ENCODE data around the gene BMAL2.

DNA sequence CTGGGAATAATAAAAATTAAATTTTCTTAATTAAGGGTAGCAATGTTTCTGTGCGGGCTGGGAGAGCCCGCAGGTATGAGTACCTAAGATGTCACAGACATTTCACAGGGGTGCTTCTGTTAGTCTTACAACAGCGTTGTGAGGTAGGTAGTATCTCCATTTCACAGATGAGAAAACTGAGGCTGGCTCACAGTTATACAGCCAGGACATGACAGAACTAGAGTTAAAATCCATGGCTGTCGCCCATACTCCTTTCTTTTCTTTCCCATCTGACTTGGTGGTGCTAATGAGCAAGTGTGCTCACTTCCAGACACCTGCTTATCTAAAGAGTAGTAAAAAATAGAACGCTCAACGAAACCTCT, 2.1 kb downstream of the BMAL2 start:
- TF ChIP-seq, protein P1, sequence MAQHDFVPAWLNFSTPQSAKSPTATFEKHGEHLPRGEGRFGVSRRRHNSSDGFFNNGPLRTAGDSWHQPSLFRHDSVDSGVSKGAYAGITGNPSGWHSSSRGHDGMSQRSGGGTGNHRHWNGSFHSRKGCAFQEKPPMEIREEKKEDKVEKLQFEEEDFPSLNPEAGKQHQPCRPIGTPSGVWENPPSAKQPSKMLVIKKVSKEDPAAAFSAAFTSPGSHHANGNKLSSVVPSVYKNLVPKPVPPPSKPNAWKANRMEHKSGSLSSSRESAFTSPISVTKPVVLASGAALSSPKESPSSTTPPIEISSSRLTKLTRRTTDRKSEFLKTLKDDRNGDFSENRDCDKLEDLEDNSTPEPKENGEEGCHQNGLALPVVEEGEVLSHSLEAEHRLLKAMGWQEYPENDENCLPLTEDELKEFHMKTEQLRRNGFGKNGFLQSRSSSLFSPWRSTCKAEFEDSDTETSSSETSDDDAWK (CRISPR knock-in tag; IDR thresholded peaks at IDR 0.05), result no peak
- TF ChIP-seq, protein P2, sequence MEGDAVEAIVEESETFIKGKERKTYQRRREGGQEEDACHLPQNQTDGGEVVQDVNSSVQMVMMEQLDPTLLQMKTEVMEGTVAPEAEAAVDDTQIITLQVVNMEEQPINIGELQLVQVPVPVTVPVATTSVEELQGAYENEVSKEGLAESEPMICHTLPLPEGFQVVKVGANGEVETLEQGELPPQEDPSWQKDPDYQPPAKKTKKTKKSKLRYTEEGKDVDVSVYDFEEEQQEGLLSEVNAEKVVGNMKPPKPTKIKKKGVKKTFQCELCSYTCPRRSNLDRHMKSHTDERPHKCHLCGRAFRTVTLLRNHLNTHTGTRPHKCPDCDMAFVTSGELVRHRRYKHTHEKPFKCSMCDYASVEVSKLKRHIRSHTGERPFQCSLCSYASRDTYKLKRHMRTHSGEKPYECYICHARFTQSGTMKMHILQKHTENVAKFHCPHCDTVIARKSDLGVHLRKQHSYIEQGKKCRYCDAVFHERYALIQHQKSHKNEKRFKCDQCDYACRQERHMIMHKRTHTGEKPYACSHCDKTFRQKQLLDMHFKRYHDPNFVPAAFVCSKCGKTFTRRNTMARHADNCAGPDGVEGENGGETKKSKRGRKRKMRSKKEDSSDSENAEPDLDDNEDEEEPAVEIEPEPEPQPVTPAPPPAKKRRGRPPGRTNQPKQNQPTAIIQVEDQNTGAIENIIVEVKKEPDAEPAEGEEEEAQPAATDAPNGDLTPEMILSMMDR (CRISPR knock-in tag; IDR thresholded peaks at IDR 0.05), result no peak
- TF ChIP-seq, protein P3, sequence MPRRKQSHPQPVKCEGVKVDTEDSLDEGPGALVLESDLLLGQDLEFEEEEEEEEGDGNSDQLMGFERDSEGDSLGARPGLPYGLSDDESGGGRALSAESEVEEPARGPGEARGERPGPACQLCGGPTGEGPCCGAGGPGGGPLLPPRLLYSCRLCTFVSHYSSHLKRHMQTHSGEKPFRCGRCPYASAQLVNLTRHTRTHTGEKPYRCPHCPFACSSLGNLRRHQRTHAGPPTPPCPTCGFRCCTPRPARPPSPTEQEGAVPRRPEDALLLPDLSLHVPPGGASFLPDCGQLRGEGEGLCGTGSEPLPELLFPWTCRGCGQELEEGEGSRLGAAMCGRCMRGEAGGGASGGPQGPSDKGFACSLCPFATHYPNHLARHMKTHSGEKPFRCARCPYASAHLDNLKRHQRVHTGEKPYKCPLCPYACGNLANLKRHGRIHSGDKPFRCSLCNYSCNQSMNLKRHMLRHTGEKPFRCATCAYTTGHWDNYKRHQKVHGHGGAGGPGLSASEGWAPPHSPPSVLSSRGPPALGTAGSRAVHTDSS (CRISPR knock-in tag; conservative IDR thresholded peaks at IDR 0.05), result no peak
- TF ChIP-seq RNF2 (conservative IDR thresholded peaks at IDR 0.05; ENCODE audit: low read depth), result no peak
